Inferior parietal cortex (tissue), 1 donor: ENCODE measurements around the gene IQGAP3.
"Not testable (repeated sequence)": the region's sequence is repeated elsewhere in the genome, so short reads cannot be mapped to it uniquely, and the experiment has no call there.

Experiments
- DNase-seq: peaks from one replicate; pipeline ENCODE4 v3.0.0-alpha.2; 2016; ENCODE audit errors: extremely low spot score

Gene IQGAP3

GRCh38 chr1:156592910-156593660, 20.7 kb upstream of the IQGAP3 start:
- no peak for DNase-seq

GRCh38 chr1:156592158-156592909, 20.0 kb upstream of the IQGAP3 start:
- DNase-seq, result no peak

GRCh38 chr1:156591432-156592157, 19.2 kb upstream of the IQGAP3 start, which contains the start of gene NAXE:
Gene NAXE (plus strand): TSS chr1:156591776. CDS start chr1:156591805, 29 bp downstream.
- peak; percentile 80 for DNase-seq

- DNase-seq, result no peak
Measured at GRCh38 chr1:156591181-156591431, 18.7 kb upstream of the IQGAP3 start.

GRCh38 chr1:156590326-156591180, 18.2 kb upstream of the IQGAP3 start:
- DNase-seq, result no peak

GRCh38 chr1:156589546-156589945, 17.2 kb upstream of the IQGAP3 start:
- no peak for DNase-seq

GRCh38 chr1:156587927-156588326, 15.6 kb upstream of the IQGAP3 start:
- not testable (repeated sequence) for DNase-seq

- DNase-seq, result no peak
Measured at GRCh38 chr1:156586892-156587477, 14.6 kb upstream of the IQGAP3 start.

- DNase-seq, result no peak
Measured at GRCh38 chr1:156586323-156586722, 14.0 kb upstream of the IQGAP3 start.

- DNase-seq, result no peak
Measured at GRCh38 chr1:156584813-156585212, 12.4 kb upstream of the IQGAP3 start.

GRCh38 chr1:156583821-156584622, 11.7 kb upstream of the IQGAP3 start:
- DNase-seq, result peak; percentile 92

GRCh38 chr1:156582388-156583017, 10.1 kb upstream of the IQGAP3 start:
- DNase-seq, result no peak

GRCh38 chr1:156581661-156582387, 9.5 kb upstream of the IQGAP3 start:
- no peak for DNase-seq

GRCh38 chr1:156579472-156579871, 7.1 kb upstream of the IQGAP3 start, which contains the start of gene TTC24:
Gene TTC24 (plus strand): TSS chr1:156579723. CDS start chr1:156581365, 1,642 bp downstream.
- no peak for DNase-seq

- no peak for DNase-seq
Measured at GRCh38 chr1:156578055-156578454, 5.7 kb upstream of the IQGAP3 start.

GRCh38 chr1:156577550-156577949, 5.2 kb upstream of the IQGAP3 start:
- DNase-seq, result no peak

GRCh38 chr1:156574039-156574633, 1.8 kb upstream of the IQGAP3 start:
- DNase-seq, result no peak

GRCh38 chr1:156572663-156573018, 276 bp upstream of the IQGAP3 start:
- DNase-seq, result no peak
